Measurements from ENCODE around the gene TMEM255B.

TMEM255B gene

DNA sequence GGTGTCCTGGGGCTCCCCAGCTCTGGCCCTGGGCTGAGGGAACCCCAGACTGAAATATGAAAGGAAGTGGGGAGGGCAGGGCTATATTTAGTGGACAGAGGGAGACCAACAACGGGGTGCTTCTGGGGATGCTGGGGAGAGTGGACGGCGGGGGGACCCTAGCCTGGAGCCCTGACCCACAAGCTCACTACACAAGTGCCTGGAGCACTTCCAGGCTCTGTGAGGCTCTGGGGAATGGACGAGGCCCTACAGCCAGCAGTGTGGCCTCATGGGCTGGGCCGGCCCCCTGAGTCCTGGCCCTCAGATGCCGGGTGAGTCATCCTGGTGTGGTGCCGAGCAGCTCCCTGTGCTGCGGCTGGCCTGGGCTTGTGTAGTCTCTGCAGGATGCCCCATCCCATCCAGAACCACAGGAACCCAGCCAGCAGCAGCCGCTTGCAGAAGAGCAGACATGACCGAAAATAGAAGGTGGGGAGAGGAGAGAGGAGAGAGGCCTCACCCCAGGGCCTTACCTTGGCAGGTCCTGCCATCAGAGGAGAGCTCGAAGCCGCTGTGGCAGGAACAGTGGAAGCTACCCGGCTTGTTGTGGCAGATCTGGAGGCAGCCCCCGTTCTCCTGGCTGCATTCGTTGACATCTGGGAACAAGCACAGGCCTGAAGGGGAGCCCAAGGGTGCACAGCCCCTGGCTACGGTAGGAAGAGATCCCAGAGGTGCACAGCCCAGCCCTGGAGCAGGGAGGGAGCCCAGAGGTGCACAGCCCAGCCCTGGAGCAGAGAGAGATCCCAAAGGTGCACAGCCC, 78.7 kb downstream of the TMEM255B start:
- intact Hi-C loops (cut with DNase I), result no loop called here
- DNase-seq, result peak; percentile 75 to 98 (median 85)

GRCh38 chr13:113838711-113839201, 79.7 kb downstream of the TMEM255B start:
- DNase-seq, result peak in 4 of 10 donors; percentile 20 to 87 (median 72)
- intact Hi-C loops (cut with DNase I), result no loop called here

- peak in 4 of 10 donors; percentile 29 to 86 (median 74) for DNase-seq
- intact Hi-C loops (cut with DNase I), result no loop called here
Measured at GRCh38 chr13:113839536-113840204, 80.6 kb downstream of the TMEM255B start.

- intact Hi-C loops (cut with DNase I), result no loop called here
- peak in 8 of 10 donors; percentile 46 to 93 (median 68) for DNase-seq
Measured at GRCh38 chr13:113840541-113841352, 81.7 kb downstream of the TMEM255B start.

DNA sequence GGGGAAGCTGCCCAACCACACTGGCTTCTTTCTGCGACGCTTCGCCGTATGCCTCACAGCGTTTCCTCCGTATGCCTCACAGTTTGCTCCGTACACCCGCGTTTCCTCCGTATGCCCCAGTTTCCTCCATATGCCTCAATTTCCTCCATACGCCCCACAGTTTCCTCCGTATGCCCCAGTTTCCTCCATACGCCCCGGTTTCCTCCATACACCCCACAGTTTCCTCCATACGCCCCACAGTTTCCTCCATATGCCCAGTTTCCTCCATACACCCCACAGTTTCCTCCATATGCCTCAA, 82.3 kb downstream of the TMEM255B start:
- intact Hi-C loops (cut with DNase I), result no loop called here
- DNase-seq, result peak in 1 of 10 donors; percentile 4

DNA sequence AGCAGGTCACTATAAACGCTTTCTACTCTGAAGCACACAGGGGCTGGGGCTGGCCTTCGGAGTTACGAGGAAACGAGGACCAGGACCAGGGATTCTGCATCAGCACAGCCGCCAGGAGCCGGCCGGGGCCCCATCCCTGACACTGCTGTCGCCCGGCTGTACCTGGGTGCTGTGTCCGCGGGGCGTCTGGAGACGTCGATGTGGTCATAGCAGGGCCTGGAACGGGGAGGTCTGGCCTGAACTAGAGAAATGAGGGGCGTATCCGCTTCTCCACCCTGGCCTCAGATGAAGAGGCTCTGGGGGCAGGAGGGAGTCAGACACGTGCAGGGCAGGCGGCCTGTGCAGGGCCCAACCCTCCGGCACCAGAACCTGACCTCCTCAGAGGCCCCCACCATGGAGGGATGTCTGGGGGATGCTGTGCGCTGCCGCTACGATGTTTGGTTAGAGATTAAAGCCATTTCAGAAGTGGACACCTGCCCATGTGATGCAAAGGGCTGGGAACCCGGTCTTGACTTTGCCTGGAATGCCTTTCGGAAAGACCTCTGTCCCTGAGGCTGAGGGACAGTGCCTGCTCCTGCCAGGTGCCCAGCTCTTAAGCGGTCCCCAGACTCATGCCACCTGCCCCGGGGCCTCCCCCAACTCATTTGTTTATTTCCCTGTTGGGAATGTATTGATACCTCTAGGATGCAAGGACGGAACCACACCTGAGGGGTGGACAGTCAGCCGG, 83.5 kb downstream of the TMEM255B start:
- intact Hi-C loops (cut with DNase I), result no loop called here
- peak in 4 of 10 donors; percentile 20 to 67 (median 48) for DNase-seq

DNA sequence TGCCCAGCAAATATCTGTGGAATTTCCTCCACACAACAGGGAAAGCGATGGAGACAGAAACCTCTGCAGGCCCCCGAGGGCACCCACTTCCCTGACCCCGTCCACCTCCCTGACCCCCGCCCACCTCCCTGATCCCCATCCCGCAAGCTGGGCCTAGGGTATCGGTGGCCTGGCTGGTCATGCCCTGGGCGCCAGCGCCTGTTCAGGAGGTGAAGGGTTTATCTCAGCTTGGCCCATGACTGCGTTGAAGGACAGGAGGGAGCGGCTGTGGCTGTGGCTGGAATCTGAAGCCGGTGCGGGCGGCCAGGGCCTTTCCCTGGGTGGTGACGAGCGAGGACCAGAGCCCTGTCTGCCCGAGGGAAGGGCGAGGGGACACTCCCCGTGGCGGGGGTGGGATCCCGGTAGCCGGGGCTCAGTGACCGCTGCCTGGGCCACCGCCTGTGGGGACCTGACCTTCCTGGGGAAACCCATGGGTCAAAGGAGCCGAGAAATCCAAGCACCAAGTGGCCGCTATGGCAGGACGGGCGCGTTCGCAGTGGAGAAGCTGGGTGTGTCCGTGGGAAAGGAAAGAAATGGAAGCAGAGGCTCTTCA, 84.1 kb downstream of the TMEM255B start:
- peak in 4 of 10 donors; percentile 12 to 75 (median 63) for DNase-seq

GRCh38 chr13:113843864-113844556, 85.0 kb downstream of the TMEM255B start:
- peak in 3 of 10 donors; percentile 48 to 59 (median 52) for DNase-seq
- intact Hi-C loops (cut with DNase I), result no loop called here

More for the DNA sequence above, 84.1 kb downstream of the TMEM255B start:
- intact Hi-C loops (cut with DNase I), result no loop called here

DNA sequence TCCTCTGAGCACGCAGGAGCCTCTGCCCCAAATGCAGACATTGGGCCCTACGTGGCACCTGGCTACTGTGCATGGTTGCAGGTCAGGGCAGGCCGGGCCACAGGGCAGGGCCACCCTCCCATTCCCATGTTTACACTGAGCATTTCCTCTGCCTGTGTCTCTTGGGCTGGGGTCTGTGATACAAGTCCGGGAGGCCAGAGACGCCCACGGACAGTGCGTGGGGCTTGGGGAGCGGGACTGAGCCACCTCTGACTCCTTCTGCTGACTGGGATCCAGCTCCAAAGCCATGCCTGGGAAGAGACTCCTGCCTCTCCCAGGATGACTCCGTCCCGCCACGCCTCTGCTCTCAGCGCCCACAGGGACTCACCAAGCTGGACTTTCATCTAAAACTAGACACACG, 86.0 kb downstream of the TMEM255B start:
- peak in 3 of 10 donors; percentile 37 to 76 (median 61) for DNase-seq
- intact Hi-C loops (cut with DNase I), result no loop called here

- peak in 3 of 10 donors; percentile 29 to 73 (median 54) for DNase-seq
- intact Hi-C loops (cut with DNase I), result no loop called here
Measured at GRCh38 chr13:113845723-113846635, 87.0 kb downstream of the TMEM255B start.

GRCh38 chr13:113846636-113847318, 87.8 kb downstream of the TMEM255B start:
- intact Hi-C loops (cut with DNase I), result no loop called here
- DNase-seq, result peak in 3 of 10 donors; percentile 12 to 81 (median 68)

GRCh38 chr13:113848020-113848419, 89.0 kb downstream of the TMEM255B start:
- DNase-seq, result peak in 2 of 10 donors; percentile 4 to 41
- intact Hi-C loops (cut with DNase I), result no loop called here

DNA sequence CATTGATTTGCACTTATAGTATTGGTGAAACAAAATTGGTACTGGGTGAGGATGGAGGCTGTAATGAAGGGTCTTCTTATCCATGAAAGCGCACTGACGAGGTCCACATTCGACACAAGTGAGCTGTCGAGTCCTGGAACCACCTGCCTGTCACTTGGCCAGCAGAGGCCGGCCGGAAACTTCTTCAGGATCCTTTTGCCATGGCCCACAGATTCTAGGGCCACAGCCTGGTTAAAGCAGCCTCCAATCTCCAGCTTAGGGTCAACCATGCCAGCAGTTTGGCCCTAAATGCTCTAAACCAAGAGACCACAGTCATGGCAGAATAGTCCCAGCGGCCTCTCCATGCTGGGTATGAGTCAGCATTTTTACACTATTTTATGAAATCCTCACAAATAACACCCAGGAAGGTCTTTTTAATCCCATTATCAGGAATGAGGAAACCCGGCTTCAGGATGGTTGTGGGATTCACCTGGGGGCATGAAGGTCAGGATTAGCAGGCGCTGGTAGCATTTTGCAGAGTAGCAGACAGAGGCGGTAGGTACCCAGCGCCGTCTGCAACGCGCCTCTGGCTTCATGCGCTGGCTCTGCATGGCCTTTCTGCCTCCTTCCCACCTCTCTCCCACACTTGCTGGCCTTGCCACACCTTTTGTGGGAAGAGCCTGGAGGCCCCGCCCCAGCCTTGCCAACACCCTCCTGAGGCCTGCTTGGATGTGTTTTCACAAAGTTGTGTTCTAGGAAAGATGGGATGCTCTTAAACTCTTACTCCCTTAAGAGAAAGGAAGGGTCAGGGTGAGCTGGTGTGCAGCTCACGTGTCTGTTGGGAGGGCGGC, 89.6 kb downstream of the TMEM255B start:
- peak in 2 of 10 donors; percentile 7 to 56 for DNase-seq
- intact Hi-C loops (cut with DNase I), result no loop called here

- no peak for DNase-seq
- intact Hi-C loops (cut with DNase I), result no loop called here
Measured at GRCh38 chr13:113849546-113849945, 90.5 kb downstream of the TMEM255B start.

- DNase-seq, result peak in 1 of 10 donors; percentile 15
- intact Hi-C loops (cut with DNase I), result no loop called here
Measured at GRCh38 chr13:113849981-113850721, 91.1 kb downstream of the TMEM255B start.

Measured in posterior cingulate gyrus (tissue), 11 donors.